ENCODE measurements around the gene GLRA2.

GLRA2 gene

GRCh38 chrX:14529290-14529989, at the start of gene GLRA2:
Gene GLRA2 (plus strand): TSS chrX:14529536. CDS start chrX:14530058, 522 bp downstream.
- no peak for DNase-seq (ENCODE audit: low read depth)

- DNase-seq (ENCODE audit: low read depth) = no peak
Observed at GRCh38 chrX:14489437-14489836, 39.9 kb upstream of the GLRA2 start.

GRCh38 chrX:14491689-14492088, 37.6 kb upstream of the GLRA2 start:
- no peak for DNase-seq (ENCODE audit: low read depth)

DNA sequence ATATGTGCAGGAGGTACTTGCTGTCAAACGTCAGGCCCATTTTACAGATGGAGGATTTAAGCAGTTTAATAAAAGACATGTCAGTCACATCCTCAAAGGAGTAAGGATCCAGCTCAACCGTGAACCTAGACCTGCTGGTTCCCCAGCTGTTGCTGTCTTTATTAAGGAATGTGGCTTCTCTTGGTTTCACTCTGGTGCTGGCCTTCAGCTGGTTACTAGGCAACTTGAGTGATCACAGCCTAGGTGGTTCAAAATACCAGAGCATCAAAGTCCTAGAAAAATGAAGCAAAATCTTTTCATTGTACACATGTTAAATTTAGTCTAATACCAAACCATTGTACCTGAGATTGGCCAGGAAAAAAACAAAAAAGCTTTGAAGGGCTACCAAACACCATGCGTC, 32.7 kb upstream of the GLRA2 start:
- no peak for DNase-seq (ENCODE audit: low read depth)

DNA sequence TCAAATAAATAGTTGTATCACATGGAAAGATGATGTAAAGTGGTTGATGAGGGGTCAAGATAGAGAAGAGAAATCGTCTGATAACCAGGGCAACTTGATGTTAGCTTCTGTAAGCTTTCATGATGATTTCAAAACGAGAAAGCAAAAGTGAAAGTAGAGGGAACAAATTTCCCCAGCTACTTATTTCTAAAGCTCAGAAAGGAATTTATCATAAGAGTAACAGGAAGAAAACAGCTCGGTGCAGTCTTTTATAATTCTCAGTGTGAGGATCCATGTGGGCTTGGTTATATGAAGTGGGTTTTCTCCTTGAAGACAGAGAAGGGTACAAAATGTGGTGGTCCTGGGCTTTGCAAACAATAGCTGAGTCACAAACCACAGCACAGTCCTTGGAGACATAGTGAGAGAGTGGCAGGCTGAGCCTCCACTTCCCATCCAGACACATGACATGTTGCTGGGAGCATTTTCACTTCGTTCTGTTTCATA, 32.1 kb upstream of the GLRA2 start:
- no peak for DNase-seq (ENCODE audit: low read depth)

GRCh38 chrX:14501327-14501726, 28.0 kb upstream of the GLRA2 start:
- DNase-seq (ENCODE audit: low read depth) = no peak

DNA sequence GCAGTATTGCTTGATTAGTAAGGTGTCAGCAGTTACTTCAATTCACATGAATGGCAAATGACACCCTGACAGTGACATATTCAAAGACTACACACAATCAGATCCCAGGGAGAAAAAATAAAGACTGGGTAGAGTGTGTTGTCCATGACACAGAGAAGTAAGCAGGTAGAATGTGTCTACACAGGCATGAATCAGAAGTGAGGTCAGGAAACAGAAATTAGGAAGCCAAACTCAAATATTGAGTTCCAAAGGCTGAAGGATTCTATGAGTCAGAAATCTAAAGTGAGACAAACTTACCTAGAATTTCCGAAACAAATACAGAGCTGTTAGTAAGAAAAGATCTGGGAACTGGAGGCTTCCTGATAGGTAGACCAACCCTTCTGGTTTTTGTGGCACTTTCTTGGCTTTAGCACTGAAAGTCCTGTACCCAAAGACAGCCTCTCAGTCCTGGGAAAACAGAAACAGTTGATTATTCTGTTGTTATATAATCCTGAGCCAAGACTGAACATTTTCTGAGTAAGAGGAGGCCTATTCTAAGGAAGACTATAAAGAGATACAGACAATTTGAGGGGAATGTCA, 24.3 kb upstream of the GLRA2 start:
- no peak for DNase-seq (ENCODE audit: low read depth)

DNA sequence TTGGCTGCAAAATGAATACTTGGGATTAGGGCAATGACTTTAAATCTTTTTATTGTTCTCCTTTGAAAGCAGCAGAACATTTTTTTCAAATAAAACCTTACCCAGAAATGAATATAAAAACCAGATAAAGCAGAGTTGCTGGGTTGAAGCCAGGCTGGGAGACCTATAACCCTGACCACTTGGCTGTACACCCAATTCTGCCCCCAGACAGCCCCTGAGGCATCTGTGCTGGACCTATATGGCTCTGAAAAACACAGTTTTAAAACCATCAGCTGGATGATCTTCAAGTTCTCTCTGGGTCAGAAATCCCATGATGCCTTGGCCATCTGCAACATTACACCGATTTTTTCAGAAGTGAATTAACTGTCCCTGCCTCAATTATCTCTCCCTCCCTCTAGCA, 23.7 kb upstream of the GLRA2 start:
- no peak for DNase-seq (ENCODE audit: low read depth)

DNA sequence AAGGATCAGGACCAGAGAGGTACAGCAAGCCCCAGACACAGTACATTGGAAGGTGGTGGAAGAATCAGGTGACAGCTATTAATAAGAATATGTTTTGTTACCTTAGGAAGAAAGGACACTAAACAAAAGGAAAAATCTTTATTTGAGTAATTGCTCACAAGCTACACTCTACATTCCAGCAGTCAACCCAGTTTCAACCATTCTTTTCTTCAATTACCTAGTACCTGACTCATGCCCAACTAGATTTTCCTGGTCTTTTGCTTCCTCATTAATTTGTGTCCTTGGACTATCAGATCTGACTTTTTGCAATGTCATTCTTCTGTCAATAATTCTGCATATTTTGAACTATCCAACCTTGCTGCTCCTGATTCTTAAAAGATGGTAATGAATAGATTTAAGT, 22.5 kb upstream of the GLRA2 start:
- no peak for DNase-seq (ENCODE audit: low read depth)

- DNase-seq (ENCODE audit: low read depth) = no peak
Observed at GRCh38 chrX:14508025-14508690, 21.2 kb upstream of the GLRA2 start.

GRCh38 chrX:14509325-14510057, 19.8 kb upstream of the GLRA2 start:
- no peak for DNase-seq (ENCODE audit: low read depth)

- peak; percentile 32 for DNase-seq (ENCODE audit: low read depth)
Observed at GRCh38 chrX:14528629-14529289, 577 bp upstream of the GLRA2 start.

DNA sequence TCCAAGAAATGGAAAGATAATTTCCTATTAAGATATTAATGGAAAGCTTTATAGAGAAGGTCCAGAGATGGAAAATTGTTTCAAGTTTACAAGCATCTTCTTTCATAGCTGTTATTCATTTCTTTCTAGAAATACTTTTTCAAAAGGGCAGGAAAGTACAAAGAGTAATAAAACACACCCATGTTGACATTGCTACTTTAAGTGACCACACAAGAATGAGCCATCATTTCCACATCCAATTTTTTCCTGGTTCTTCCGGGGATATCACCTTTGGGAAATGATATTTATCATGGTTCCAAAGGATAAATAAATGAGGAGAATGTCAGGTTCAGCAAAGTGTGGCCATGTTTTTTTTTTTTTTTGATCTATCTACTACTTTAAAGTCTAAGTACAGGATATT, 4.5 kb downstream of the GLRA2 start:
- no peak for DNase-seq (ENCODE audit: low read depth)

DNA sequence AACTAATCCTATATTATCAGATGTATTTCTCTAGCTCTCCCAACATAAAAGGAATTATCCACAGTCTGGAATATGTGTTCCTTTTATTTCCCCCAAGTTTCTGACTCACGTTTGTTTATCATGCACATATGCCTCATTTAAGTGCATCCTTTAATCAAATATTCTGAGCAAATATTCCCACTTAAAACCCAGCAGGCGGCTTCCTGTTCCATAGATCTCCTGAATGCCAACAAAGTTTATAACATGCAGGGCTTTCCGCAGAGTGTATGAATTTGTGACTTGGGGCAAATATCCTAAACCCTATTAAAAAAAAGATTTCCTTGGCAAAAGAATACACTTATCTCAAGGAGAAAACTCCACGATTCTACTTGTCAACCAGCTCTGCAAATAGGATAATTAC, 16.9 kb downstream of the GLRA2 start:
- DNase-seq (ENCODE audit: low read depth) = no peak

GRCh38 chrX:14554131-14554715, 24.9 kb downstream of the GLRA2 start:
- no peak for DNase-seq (ENCODE audit: low read depth)

DNA sequence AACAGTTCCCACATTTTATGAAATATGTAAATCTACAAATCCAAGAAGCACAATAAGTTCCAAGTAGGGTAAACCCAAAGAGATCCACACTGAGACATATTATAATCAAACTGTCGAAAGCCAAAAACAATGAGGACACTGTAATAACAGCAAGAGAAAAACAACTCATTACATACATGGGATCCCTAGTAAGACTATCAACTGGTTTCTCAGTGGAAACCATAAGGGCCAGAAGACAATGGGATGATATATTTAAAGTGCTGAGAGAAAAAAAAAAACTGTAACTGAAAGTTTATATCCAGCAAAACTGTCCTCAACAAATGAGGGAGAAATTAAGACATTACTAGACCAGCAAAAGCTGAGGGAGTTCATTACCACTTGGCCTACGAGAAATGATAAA, 34.7 kb downstream of the GLRA2 start:
- DNase-seq (ENCODE audit: low read depth) = no peak

GRCh38 chrX:14573161-14573560, 43.8 kb downstream of the GLRA2 start:
- DNase-seq (ENCODE audit: low read depth) = no peak

DNA sequence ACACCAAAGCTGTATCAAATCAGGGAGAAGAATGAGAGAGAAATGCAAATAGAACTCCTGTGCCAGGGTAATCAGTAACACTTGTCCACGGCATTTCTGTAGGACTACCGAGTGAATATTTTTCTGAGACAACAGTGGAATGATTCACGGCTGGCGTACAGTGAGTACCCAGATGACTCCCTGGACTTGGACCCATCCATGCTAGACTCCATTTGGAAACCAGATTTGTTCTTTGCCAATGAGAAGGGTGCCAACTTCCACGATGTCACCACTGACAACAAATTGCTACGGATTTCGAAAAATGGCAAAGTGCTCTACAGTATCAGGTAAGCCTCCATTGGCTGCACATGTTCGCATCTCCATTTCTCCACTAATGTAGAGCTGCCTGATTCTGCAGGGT, 51.7 kb downstream of the GLRA2 start:
- no peak for DNase-seq (ENCODE audit: low read depth)

- no peak for DNase-seq (ENCODE audit: low read depth)
Observed at GRCh38 chrX:14584548-14584947, 55.2 kb downstream of the GLRA2 start.

DNA sequence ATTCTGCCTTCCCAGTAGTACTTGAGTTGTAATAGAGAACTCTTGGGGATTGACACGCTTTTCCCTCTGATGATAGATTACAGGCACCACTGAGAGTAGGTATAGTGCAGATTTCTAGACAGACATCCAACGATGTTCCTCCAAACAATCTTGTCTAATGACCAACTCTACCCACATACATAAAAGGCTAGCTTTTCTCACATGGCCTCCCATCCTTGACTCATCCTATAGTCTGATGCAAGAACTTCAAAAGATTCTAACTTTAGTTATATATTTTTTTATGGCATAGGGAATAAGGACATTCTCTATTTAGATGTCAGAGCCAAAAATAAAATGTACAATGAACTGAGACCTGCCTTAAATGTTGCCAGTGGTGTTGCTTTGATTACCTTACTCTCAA, 60.9 kb downstream of the GLRA2 start:
- no peak for DNase-seq (ENCODE audit: low read depth)

DNA sequence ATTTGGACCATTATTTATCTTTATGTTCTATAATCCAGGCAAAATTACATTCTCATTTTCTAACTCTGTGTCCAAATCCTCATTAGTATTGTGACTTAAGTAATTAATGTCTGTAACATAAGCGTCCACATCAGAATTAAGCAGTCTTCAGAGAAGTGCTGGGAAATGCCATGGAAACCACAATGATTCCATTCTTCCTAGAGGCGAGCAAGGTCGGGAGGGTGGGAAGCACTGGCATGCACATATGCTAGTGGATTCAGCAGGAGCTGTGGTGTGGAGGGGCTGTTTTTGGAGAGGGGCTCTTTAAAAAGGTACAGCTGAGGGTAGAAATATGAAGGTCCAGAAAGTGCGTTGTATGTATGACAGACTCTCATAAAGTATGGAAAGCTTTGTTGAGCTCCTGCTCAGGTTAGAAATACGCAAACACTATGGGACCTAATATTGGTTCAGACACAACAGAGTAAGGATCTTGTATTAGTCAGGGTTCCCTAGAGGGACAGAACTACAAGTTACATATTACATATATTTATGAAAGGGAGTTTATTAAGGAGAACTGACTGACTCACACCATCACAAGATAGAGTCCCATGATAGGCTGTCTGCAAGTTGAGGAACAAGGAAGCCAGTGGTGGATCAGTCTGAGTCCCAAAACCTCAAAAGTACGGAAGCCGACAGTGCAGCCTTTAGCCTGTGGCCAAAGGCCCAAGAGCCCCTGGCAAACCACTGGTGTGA, 61.5 kb downstream of the GLRA2 start:
- no peak for DNase-seq (ENCODE audit: low read depth)
